ENCODE results near the gene IRX3.
A peak's percentile ranks its signal among the peaks of the same experiment; 100 is the strongest.
"Not testable (repeated sequence)": the region's sequence is repeated elsewhere in the genome, so short reads cannot be mapped to it uniquely, and the experiment has no call there.

Gene IRX3

GRCh38 chr16:54273566-54273965 is 13.0 kb downstream of the IRX3 start:
- no peak for DNase-seq

- DNase-seq, result no peak
These were observed 15.9 kb downstream of the IRX3 start for GRCh38 chr16:54270711-54271110.

GRCh38 chr16:54269461-54269860 is 17.1 kb downstream of the IRX3 start:
- no peak for DNase-seq

GRCh38 chr16:54268766-54269165 is 17.8 kb downstream of the IRX3 start:
- DNase-seq, result peak in 2 of 4 experiments; percentile 32 to 44

- no peak for DNase-seq
These were observed 18.2 kb downstream of the IRX3 start for GRCh38 chr16:54268340-54268739.

- DNase-seq, result peak in 2 of 4 experiments; percentile 43 to 48
These were observed 20.1 kb downstream of the IRX3 start for GRCh38 chr16:54266363-54266955.

GRCh38 chr16:54265575-54266107 is 20.9 kb downstream of the IRX3 start:
- DNase-seq, result no peak

GRCh38 chr16:54253118-54253517 is 33.5 kb downstream of the IRX3 start:
- no peak for DNase-seq

- no peak for DNase-seq
These were observed 37.5 kb downstream of the IRX3 start for GRCh38 chr16:54248863-54249710.

- not testable (repeated sequence) for DNase-seq
These were observed 38.9 kb downstream of the IRX3 start for GRCh38 chr16:54247705-54248104.

- DNase-seq, result no peak
These were observed 40.1 kb downstream of the IRX3 start for GRCh38 chr16:54246454-54246821.

GRCh38 chr16:54245788-54246453 is 40.7 kb downstream of the IRX3 start:
- DNase-seq, result no peak

- no peak for DNase-seq
These were observed 42.3 kb downstream of the IRX3 start for GRCh38 chr16:54244061-54244886.

GRCh38 chr16:54243202-54243601 is 43.4 kb downstream of the IRX3 start:
- DNase-seq, result no peak

GRCh38 chr16:54242199-54242598 is 44.4 kb downstream of the IRX3 start:
- no peak for DNase-seq

GRCh38 chr16:54241525-54241924 is 45.1 kb downstream of the IRX3 start:
- no peak for DNase-seq

- DNase-seq, result no peak
These were observed 46.1 kb downstream of the IRX3 start for GRCh38 chr16:54240271-54241129.

- DNase-seq, result no peak
These were observed 47.1 kb downstream of the IRX3 start for GRCh38 chr16:54239456-54239855.

- no peak for DNase-seq
These were observed 49.8 kb downstream of the IRX3 start for GRCh38 chr16:54236773-54237172.

GRCh38 chr16:54233615-54234014 is 53.0 kb downstream of the IRX3 start:
- no peak for DNase-seq

Measured in suppressor macrophage (primary cell).